GM21381 (cell line): ENCODE data around the gene GSE1.

Source experiments
- ATAC-seq: cut with Tn5 transposase; IDR thresholded peaks from one replicate; pipeline ENCODE4 v1.9.1; 2021; ENCODE audit warnings: mild to moderate bottlenecking, moderate library complexity; ENCODE audit not compliant: unreplicated experiment

Gene GSE1

GRCh38 chr16:85658504-85659326, 45.6 kb downstream of the GSE1 start:
- ATAC-seq, result no peak

- no peak for ATAC-seq
Measured at GRCh38 chr16:85659336-85659735, 46.2 kb downstream of the GSE1 start.

GRCh38 chr16:85659805-85660511, 46.8 kb downstream of the GSE1 start:
- no peak for ATAC-seq

- ATAC-seq, result no peak
Measured at GRCh38 chr16:85660843-85661739, 48.0 kb downstream of the GSE1 start.

- ATAC-seq, result no peak
Measured at GRCh38 chr16:85661740-85662481, 48.8 kb downstream of the GSE1 start.

- ATAC-seq, result no peak
Measured at GRCh38 chr16:85662482-85662812, 49.3 kb downstream of the GSE1 start.

GRCh38 chr16:85662976-85663830, 50.1 kb downstream of the GSE1 start:
- ATAC-seq, result no peak

GRCh38 chr16:85663891-85664321, 50.8 kb downstream of the GSE1 start:
- ATAC-seq, result no peak

- no peak for ATAC-seq
Measured at GRCh38 chr16:85664580-85665372, 51.7 kb downstream of the GSE1 start.

GRCh38 chr16:85665373-85665740, 52.2 kb downstream of the GSE1 start:
- no peak for ATAC-seq

- no peak for ATAC-seq
Measured at GRCh38 chr16:85665929-85666328, 52.8 kb downstream of the GSE1 start.

GRCh38 chr16:85667261-85667660, 54.1 kb downstream of the GSE1 start:
- ATAC-seq, result no peak

- no peak for ATAC-seq
Measured at GRCh38 chr16:85667841-85668413, 54.8 kb downstream of the GSE1 start.

- no peak for ATAC-seq
Measured at GRCh38 chr16:85668676-85669424, 55.7 kb downstream of the GSE1 start.

- no peak for ATAC-seq
Measured at GRCh38 chr16:85670840-85671239, 57.7 kb downstream of the GSE1 start.

- ATAC-seq, result no peak
Measured at GRCh38 chr16:85673529-85674417, 60.7 kb downstream of the GSE1 start.

GRCh38 chr16:85674418-85674755, 61.3 kb downstream of the GSE1 start:
- no peak for ATAC-seq
